Sigmoid colon (tissue), 4 donors: Measurements from ENCODE around the gene NDUFA7.
"Not testable (repeated sequence)": the region's sequence is repeated elsewhere in the genome, so short reads cannot be mapped to it uniquely, and the experiment has no call there.

Source experiments
- EP300 ChIP-seq, 4 donors: sonication (generic); formaldehyde crosslinking; IDR thresholded peaks; one replicate each; pipeline ENCODE4 v1.6.1; 2017; ENCODE audit warnings: antibody characterized with exemption in 4 of 4
- POLR2A ChIP-seq, 2 donors: fragments of 450-650 bp; IDR thresholded peaks; one replicate each; pipeline ENCODE4 v1.6.1; 2016; ENCODE audit warnings: antibody characterized with exemption in 2 of 2, mild to moderate bottlenecking in 2 of 2, moderate library complexity in 2 of 2
- TF ChIP-seq, protein P1 (sequence below), 4 experiments: fragments of 450-650 bp in 3 of 4; fragments of 200-600 bp in 1 of 4; IDR thresholded peaks; one replicate each; pipeline ENCODE4 v1.5.1; 2016 to 2019; ENCODE audit warnings: antibody characterized with exemption in 4 of 4, mild to moderate bottlenecking in 3 of 4, moderate library complexity in 2 of 4

DNA sequence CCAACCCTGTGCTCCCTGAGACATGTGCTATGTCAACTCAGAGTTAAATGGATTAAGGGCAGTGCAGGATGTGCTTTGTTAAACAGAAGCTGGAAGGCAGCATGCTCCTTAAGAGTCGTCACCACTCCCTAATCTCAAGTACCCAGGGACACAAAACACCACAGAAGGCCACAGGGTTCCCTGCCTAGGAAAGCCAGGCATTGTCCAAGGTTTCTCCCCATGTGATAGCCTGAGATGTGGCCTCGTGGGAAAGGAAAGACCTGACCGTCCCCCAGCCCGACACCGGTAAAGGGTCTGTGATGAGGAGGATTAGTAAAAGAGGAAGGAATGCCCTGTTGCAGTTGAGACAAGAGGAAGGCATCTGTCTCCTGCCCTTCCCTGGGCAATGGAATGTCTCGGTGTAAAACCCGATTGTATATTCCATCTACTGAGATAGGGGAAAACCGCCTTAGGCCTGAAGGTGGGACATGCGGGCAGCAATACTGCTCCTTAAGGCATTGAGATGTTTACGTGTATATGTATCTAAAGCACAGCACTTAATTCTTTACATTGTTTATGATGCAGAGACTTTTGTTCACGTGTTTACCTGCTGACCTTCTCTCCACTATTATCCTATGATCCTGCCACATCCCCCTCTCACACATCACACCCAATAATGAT, 6.1 kb downstream of the NDUFA7 start:
- TF ChIP-seq, protein P1, sequence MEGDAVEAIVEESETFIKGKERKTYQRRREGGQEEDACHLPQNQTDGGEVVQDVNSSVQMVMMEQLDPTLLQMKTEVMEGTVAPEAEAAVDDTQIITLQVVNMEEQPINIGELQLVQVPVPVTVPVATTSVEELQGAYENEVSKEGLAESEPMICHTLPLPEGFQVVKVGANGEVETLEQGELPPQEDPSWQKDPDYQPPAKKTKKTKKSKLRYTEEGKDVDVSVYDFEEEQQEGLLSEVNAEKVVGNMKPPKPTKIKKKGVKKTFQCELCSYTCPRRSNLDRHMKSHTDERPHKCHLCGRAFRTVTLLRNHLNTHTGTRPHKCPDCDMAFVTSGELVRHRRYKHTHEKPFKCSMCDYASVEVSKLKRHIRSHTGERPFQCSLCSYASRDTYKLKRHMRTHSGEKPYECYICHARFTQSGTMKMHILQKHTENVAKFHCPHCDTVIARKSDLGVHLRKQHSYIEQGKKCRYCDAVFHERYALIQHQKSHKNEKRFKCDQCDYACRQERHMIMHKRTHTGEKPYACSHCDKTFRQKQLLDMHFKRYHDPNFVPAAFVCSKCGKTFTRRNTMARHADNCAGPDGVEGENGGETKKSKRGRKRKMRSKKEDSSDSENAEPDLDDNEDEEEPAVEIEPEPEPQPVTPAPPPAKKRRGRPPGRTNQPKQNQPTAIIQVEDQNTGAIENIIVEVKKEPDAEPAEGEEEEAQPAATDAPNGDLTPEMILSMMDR (IDR thresholded peaks at IDR 0.05), result not testable (repeated sequence)
- TF ChIP-seq POLR2A, EP300 (IDR thresholded peaks at IDR 0.05): not testable (repeated sequence)
